B cell (primary cell): ENCODE data around the gene PDLIM7. TPM values are rescaled to one million over a fixed set of nuclear protein-coding genes. Genes with fewer than 3 reads are reported as not detected.

Experiments used
- ATAC-seq: fragments of 200-7000 bp; cut with Tn5 transposase; one replicate; pipeline ENCODE4 v1.10.0; 2021; ENCODE audit warnings: low read depth, mild to moderate bottlenecking, moderate number of reproducible peaks, moderate library complexity
- CTCF ChIA-PET: fragments of 350-600 bp; sonication (Branson Sonifier 250); formaldehyde crosslinking; loops from one replicate; lab custom pipeline; 2021; ENCODE audit warnings: antibody characterized with exemption, inconsistent platforms; lab: Charles Lee
- POLR2A ChIA-PET: fragments of 350-600 bp; sonication (Branson Sonifier 250); formaldehyde crosslinking; loops from one replicate; lab custom pipeline; 2021; ENCODE audit warnings: antibody characterized with exemption; lab: Charles Lee
- DNase-seq: peaks from one replicate; pipeline ENCODE4 v3.0.0; 2013
- H2AFZ ChIP-seq: 2 replicates; pipeline ENCODE4 v1.6.1; 2012; ENCODE audit warnings: mild to moderate bottlenecking, low read depth, low read length; ENCODE audit not compliant: insufficient read depth, poor library complexity, severe bottlenecking
- H3K27ac ChIP-seq, 2 donors: 1 replicate in 1 of 2; 2 replicates in 1 of 2; pipeline ENCODE4 v1.5.1; 2012 to 2013; ENCODE audit warnings: low read length in 2 of 2, mild to moderate bottlenecking in 2 of 2, moderate library complexity in 1 of 2
- H3K27me3 ChIP-seq, 4 experiments: fragments of 200-600 bp in 1 of 4; sonication (generic) in 1 of 4; replicated peaks in 1 of 4; 1 replicate in 2 of 4; 2 replicates in 2 of 4; pipeline versions ENCODE4 v1.6.1 to v1.7.0; 2013 to 2016; ENCODE audit warnings: low read length in 3 of 4, mild to moderate bottlenecking in 2 of 4, mixed read lengths in 1 of 4, moderate library complexity in 1 of 4; ENCODE audit not compliant: insufficient read depth in 4 of 4, control insufficient read depth in 3 of 4; ENCODE audit errors: control extremely low read depth in 1 of 4
- H3K36me3 ChIP-seq, 2 experiments: replicated peaks in 1 of 2; 1 replicate in 1 of 2; 2 replicates in 1 of 2; pipeline versions ENCODE4 v1.6.1 to v1.7.1; 2013; ENCODE audit warnings: low read length in 1 of 2; ENCODE audit not compliant: insufficient read depth in 2 of 2, control insufficient read depth in 1 of 2; ENCODE audit errors: control extremely low read depth in 1 of 2, extremely low read depth in 1 of 2
- H3K4me1 ChIP-seq, 2 donors: fragments of 200-600 bp in 1 of 2; sonication (generic) in 1 of 2; 1 replicate in 1 of 2; 2 replicates in 1 of 2; pipeline versions ENCODE4 v1.5.1 to v1.6.1; 2013 to 2017; ENCODE audit warnings: low read length in 2 of 2; ENCODE audit not compliant: control insufficient read depth in 2 of 2, insufficient read depth in 2 of 2
- H3K4me2 ChIP-seq: replicated peaks from 2 replicates; pipeline ENCODE3; 2012; ENCODE audit warnings: mild to moderate bottlenecking, low read depth, low read length; ENCODE audit not compliant: poor library complexity, severe bottlenecking
- H3K4me3 ChIP-seq, 5 experiments: fragments of 200-600 bp in 1 of 5; sonication (generic) in 1 of 5; 1 replicate in 3 of 5; 2 replicates in 2 of 5; pipeline versions ENCODE4 v1.5.1 to v1.7.0; 2011 to 2016; ENCODE audit warnings: low read length in 4 of 5, mild to moderate bottlenecking in 4 of 5, low read depth in 2 of 5, control low read depth in 1 of 5, moderate library complexity in 1 of 5; ENCODE audit not compliant: insufficient read depth in 1 of 5; ENCODE audit errors: control extremely low read depth in 1 of 5, extremely low read depth in 1 of 5
- H3K79me2 ChIP-seq: fragments of 200-600 bp; sonication (generic); one replicate; pipeline ENCODE4 v1.6.0; 2016; ENCODE audit warnings: low read length; ENCODE audit not compliant: control insufficient read depth, insufficient read depth
- H3K9ac ChIP-seq: fragments of 200-600 bp; sonication (generic); 2 replicates; pipeline ENCODE4 v1.6.1; 2017; ENCODE audit warnings: mild to moderate bottlenecking, low read length, moderate library complexity
- H3K9me3 ChIP-seq, 3 donors: one replicate each; pipeline versions ENCODE4 v1.6.1 to v1.7.1; 2013; ENCODE audit warnings: low read length in 2 of 3; ENCODE audit not compliant: control insufficient read depth in 2 of 3, insufficient read depth in 1 of 3; ENCODE audit errors: control extremely low read depth in 1 of 3
- H4K20me1 ChIP-seq: 2 replicates; pipeline ENCODE4 v1.6.0; 2012; ENCODE audit warnings: mild to moderate bottlenecking, low read length; ENCODE audit not compliant: insufficient read depth, control insufficient read depth, poor library complexity, severe bottlenecking
- H3K27ac Mint-ChIP-seq: one replicate; pipeline ENCODE4 v1.8.0; 2021; ENCODE audit warnings: mixed read lengths
- H3K27me3 Mint-ChIP-seq: one replicate; pipeline ENCODE4 v1.8.0; 2021; ENCODE audit warnings: mixed read lengths
- H3K4me1 Mint-ChIP-seq: one replicate; pipeline ENCODE4 v1.8.0; 2021; ENCODE audit warnings: mixed read lengths
- H3K4me3 Mint-ChIP-seq: one replicate; pipeline ENCODE4 v1.8.0; 2021; ENCODE audit warnings: mixed read lengths
- H3K9me3 Mint-ChIP-seq: one replicate; pipeline ENCODE4 v1.8.0; 2022; ENCODE audit warnings: mixed read lengths; ENCODE audit not compliant: insufficient read depth
- EZH2 ChIP-seq: IDR thresholded peaks from 2 replicates; pipeline ENCODE4 v1.6.1; 2012; ENCODE audit warnings: borderline replicate concordance, low read depth, mild to moderate bottlenecking, moderate library complexity, low read length; ENCODE audit not compliant: insufficient read depth, poor library complexity, severe bottlenecking
- WGBS: methylation state at CpG from one replicate; pipeline ENCODE4 v1.1.5; 2013; ENCODE audit warnings: missing lambda C conversion rate; ENCODE audit not compliant: insufficient coverage; 5-methylcytosine and 5-hydroxymethylcytosine counted together
- intact Hi-C: fragments of 100-400 bp; cut with micrococcal nuclease; formaldehyde crosslinking; loops from one replicate; pipeline ENCODE4 v1.10.0; 2022
- polyA plus RNA-seq: library from polyadenylated mRNA; depleted of rRNA; stranded (reverse); fragments of >200 nt; gene quantifications from 2 replicates; pipeline ENCODE4 v1.2.3, GENCODE V29; 2012
- total RNA-seq, 2 donors: library from RNA; stranded (reverse); fragments of 120-200 nt in 1 of 2; gene quantifications; 1 replicate in 1 of 2; 2 replicates in 1 of 2; pipeline versions ENCODE4 v1.2.3 to v1.2.4, GENCODE V29; 2013 to 2022
- TF ChIP-seq, protein P1 (sequence below): fragments of 200-600 bp; IDR thresholded peaks from one replicate; pipeline ENCODE4 v1.8.0; 2022; ENCODE audit warnings: antibody characterized with exemption, mild to moderate bottlenecking

PDLIM7 gene
- total and polyA plus RNA-seq, 2 donors (not counting 1 experiment from before 2014, with no cell fraction given): 23.9 to 25.8 TPM

DNA sequence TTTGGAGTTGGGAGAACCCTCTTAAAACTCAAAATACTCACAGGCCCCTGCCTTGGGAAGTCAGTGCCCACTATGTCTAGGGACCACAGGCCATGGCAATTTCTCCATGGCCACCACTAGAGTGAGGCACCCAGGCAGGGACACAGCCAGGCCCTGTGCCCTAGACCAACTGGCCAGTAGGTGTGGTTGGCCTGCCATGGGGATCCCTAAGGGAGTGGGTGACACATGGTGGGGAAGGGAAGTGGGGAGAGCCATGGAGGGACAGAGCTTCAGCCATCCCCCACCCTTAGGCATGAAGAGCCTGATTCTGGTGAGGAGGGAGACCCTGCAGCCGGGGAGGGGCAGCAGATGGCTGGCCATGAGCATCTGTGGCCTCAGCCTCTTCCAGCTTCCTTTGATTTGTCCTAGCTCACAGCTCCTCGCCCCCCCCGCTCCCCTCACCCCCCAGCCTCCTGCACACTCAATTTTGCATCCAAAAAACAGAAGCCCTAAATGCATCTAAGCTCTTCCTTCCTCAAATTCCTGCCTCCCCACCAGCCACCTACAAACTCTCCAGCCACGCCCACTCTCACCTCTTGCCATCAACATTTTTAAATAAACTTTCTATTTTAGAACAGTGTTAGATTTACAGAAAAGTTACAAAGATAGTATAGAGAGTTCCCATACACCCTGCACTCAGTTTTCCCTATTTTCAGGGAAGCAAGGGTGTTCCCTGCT, 22.4 kb downstream of the PDLIM7 start:
- CTCF ChIA-PET: interaction anchor here (2.0 kb wide), 1 partner anchor 71 kb away, joined by 5 read pairs; no protein-coding TSS in a partner anchor
- no peak overlapping the region for H3K27ac Mint-ChIP-seq
- H3K27me3 ChIP-seq: peaks cover 0 to 24% (median 7%) of the 10 kb centered on the region in 4 experiments
- peaks cover 13% of the 10 kb centered on the region for H3K27me3 Mint-ChIP-seq
- no peak overlapping the region for H2AFZ ChIP-seq
- H3K4me3 Mint-ChIP-seq: peak overlapping the region; percentile 78
- no peak overlapping the region for H3K9ac ChIP-seq
- H4K20me1 ChIP-seq: peaks cover 11% of the 10 kb centered on the region
- peaks cover 33% of the 10 kb centered on the region for H3K4me1 Mint-ChIP-seq
- H3K36me3 ChIP-seq: no peaks in the 10 kb centered on the region
- 21% methylated on average over 3 of the region's 4 CpGs for WGBS
- no peak overlapping the region for H3K4me2 ChIP-seq
- no peak overlapping the region for H3K27ac ChIP-seq
- DNase-seq: no peak
- no peak for ATAC-seq
- H3K4me1 ChIP-seq: peaks cover 21 to 34% of the 10 kb centered on the region in 2 donors
- POLR2A ChIA-PET: no interaction called here
- H3K9me3 ChIP-seq: no peaks in the 10 kb centered on the region
- H3K9me3 Mint-ChIP-seq: no peaks in the 10 kb centered on the region
- H3K4me3 ChIP-seq: no peak overlapping the region
- H3K79me2 ChIP-seq: no peaks in the 10 kb centered on the region
- intact Hi-C loops: no loop called here
- no peak for TF ChIP-seq EZH2
- TF ChIP-seq, protein P1, sequence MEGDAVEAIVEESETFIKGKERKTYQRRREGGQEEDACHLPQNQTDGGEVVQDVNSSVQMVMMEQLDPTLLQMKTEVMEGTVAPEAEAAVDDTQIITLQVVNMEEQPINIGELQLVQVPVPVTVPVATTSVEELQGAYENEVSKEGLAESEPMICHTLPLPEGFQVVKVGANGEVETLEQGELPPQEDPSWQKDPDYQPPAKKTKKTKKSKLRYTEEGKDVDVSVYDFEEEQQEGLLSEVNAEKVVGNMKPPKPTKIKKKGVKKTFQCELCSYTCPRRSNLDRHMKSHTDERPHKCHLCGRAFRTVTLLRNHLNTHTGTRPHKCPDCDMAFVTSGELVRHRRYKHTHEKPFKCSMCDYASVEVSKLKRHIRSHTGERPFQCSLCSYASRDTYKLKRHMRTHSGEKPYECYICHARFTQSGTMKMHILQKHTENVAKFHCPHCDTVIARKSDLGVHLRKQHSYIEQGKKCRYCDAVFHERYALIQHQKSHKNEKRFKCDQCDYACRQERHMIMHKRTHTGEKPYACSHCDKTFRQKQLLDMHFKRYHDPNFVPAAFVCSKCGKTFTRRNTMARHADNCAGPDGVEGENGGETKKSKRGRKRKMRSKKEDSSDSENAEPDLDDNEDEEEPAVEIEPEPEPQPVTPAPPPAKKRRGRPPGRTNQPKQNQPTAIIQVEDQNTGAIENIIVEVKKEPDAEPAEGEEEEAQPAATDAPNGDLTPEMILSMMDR: no peak

DNA sequence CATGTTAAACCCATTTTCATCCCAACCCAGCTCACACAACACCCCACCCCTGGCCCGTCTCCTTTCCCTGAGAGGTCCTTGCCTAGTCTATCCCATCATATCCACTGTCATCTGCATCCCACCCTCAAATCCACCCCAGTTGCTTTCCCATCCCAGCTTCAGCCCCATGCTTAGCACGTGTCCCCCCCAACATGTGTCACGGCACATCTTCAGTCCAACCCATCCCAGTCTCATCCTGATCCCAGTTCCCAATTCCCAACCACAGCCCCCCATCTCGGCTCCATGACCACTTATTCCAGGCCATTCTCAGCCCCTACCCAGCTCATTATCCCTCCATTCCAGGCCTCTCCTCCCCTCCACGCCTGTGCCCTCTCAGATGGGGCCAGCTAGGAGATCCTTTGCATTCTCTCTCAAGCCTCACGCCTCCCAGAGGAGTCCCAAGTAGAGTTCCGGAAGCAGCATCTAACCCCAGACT, 23.4 kb downstream of the PDLIM7 start:
- Histone ChIP-seq H3K4me2 (peak overlapping the region; percentile 96), H3K9ac (no peak overlapping the region), H4K20me1 (peaks cover 11% of the 10 kb centered on the region), H3K79me2 (no peaks in the 10 kb centered on the region), H3K9me3 (no peaks in the 10 kb centered on the region), H3K27me3 (peaks cover 0 to 24% (median 7%) of the 10 kb centered on the region in 4 experiments), H3K4me1 (peaks cover 12 to 25% of the 10 kb centered on the region in 2 donors), H2AFZ (no peak overlapping the region), H3K36me3 (no peaks in the 10 kb centered on the region), H3K27ac (no peak overlapping the region), H3K4me3 (no peak overlapping the region)
- Mint-ChIP-seq H3K4me1 (peaks cover 24% of the 10 kb centered on the region), H3K4me3 (peak overlapping the region; percentile 78), H3K27ac (peak overlapping the region; percentile 50), H3K27me3 (peaks cover 13% of the 10 kb centered on the region), H3K9me3 (no peaks in the 10 kb centered on the region)
- ChIA-PET POLR2A (interaction anchor here (0.5 to 0.6 kb wide), 2 partner anchors 10 to 19 kb away, joined by 5 to 7 read pairs; no protein-coding TSS in a partner anchor), CTCF (interaction anchor here (1.7 to 2.4 kb wide), 3 partner anchors 17 to 83 kb away, joined by 4 to 10 read pairs (median 5); no protein-coding TSS in a partner anchor)
- whole genome bisulfite sequencing: 85% methylated on average over 7 of the region's 7 CpGs
- DNase-seq (no peak), ATAC-seq (no peak)
- intact Hi-C loops: no loop called here
- TF ChIP-seq, protein P1: no peak
- no peak for TF ChIP-seq EZH2
